Measurements from ENCODE around the gene BMP2.

DNA sequence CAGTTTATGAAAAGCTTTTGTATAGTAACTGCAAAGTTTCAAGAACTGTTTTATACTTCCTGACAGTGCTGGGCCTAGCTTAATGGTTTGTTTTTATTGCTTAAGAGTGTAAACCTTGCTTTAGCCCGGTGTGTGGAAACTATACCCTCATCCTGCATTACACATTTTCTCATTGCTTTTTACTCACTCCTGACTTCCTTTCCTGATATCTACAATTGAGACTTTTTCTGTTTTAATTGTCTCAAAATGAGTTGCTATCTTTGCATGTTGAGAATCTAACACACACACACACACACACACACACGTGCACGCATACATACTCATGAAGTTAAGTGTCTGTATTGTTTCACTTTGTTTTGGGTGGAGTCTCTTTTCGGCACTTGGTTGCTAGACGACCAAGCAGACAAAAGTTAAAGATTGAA lies 16.7 kb downstream of the BMP2 start:
- TF ChIP-seq, protein P1, sequence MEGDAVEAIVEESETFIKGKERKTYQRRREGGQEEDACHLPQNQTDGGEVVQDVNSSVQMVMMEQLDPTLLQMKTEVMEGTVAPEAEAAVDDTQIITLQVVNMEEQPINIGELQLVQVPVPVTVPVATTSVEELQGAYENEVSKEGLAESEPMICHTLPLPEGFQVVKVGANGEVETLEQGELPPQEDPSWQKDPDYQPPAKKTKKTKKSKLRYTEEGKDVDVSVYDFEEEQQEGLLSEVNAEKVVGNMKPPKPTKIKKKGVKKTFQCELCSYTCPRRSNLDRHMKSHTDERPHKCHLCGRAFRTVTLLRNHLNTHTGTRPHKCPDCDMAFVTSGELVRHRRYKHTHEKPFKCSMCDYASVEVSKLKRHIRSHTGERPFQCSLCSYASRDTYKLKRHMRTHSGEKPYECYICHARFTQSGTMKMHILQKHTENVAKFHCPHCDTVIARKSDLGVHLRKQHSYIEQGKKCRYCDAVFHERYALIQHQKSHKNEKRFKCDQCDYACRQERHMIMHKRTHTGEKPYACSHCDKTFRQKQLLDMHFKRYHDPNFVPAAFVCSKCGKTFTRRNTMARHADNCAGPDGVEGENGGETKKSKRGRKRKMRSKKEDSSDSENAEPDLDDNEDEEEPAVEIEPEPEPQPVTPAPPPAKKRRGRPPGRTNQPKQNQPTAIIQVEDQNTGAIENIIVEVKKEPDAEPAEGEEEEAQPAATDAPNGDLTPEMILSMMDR (IDR thresholded peaks at IDR 0.05; ENCODE audit: low read depth, low read length), result no peak
- no peak for TF ChIP-seq EZH2phosphoT487 (IDR thresholded peaks at IDR 0.05; ENCODE audit: low read depth)

Data from OCI-LY3 (cell line).